SHP77 (cell line): Measurements from ENCODE around the gene PODNL1.
"Not testable (repeated sequence)": the region's sequence is repeated elsewhere in the genome, so short reads cannot be mapped to it uniquely, and the experiment has no call there.

Experiments
- DNase-seq, 2 experiments: peaks; one replicate each; lab custom pipeline; 2025; lab: John Stamatoyannopoulos, UW

Gene PODNL1

DNA sequence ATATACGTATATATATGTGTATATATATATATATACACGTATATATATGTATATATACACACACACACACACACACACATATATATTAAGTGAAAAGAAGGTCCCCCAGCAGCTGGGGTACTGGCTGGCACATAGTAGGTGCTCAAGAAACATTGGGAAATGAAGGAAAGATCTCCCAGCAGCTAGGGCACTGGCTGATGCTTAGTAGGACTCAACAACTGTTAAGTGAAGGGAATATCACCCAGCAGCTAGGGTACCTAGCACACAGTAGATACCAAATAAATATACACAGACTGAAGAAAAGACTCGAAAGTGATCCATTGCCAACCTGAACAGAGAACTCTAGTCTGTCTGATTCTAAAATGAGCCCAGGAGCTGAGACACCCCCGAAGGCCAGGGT, 12.2 kb downstream of the PODNL1 start:
- no peak for DNase-seq

GRCh38 chr19:13923194-13923987, 14.8 kb downstream of the PODNL1 start:
- no peak for DNase-seq

- not testable (repeated sequence) for DNase-seq
These were observed 16.1 kb downstream of the PODNL1 start for GRCh38 chr19:13922118-13922517.

DNA sequence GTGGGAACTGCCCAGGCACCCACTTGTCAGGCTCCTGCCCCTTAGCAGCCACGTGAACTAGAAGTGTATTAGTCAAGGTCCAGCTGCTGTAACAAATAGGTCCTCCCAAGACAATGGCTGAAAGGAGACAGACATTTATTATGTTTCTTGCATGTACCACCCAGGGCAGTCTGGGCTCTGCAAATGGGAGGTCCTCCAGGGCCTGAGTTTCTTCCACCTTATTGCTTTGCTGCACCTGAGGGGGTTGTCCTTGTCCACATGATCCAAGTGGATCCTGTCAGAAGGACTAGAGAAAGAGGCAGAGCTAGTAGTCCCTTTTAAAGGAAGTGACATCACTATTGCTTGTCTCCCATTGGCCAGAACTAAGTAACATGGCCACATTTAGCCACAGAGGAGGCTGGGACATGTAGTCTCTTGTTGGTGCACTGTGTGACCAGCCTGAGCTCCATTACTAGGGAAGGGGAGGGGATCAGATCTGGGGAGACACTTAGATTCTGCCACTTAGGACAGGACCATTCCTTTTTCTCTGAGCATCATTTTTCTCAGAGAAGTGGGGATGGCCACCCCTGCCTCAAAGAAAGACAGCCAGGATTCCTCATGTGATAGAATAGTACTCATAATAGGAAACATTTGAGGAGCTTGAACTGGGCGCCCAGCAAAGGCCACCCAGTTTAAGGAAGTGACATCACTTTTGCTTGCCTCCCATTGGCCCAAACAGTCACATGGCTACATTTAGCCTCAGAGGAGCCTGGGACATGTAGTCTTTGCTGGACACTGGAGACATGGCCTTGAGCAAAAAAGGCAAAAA, 17.1 kb downstream of the PODNL1 start:
- DNase-seq = peak in 1 of 2 experiments; percentile 22

GRCh38 chr19:13920524-13920923, 17.7 kb downstream of the PODNL1 start:
- DNase-seq = no peak

DNA sequence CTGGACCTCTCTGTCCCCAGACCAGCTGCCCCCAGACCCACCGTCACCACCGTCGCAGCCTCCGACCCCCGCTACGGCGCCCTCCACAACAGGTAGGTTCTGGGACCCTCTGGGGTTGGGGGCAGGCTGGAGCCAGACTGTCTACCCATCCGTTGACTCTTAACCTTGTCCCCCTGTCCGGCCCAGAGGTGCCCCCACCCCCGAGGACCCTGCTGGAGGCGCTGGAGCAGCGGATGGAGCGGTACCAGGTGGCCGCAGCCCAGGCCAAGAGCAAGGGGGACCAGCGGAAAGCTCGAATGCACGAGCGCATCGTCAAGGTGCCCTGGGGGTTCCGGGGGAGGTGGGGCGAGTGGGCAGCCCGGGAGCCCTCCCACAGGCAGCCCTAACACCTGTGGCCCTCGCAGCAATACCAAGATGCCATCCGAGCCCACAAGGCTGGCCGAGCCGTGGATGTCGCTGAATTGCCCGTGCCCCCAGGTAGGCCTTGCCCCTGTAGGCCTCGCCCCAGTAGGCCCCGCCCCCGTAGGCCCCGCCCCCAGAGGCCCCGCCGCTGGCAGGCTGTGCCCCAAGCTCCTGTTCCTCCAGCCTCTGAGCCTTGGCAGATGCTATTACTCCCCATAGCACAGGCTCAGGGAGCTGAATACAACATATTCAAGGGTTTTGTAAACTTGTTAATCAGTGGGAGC, 19.3 kb downstream of the PODNL1 start:
- DNase-seq = no peak

DNA sequence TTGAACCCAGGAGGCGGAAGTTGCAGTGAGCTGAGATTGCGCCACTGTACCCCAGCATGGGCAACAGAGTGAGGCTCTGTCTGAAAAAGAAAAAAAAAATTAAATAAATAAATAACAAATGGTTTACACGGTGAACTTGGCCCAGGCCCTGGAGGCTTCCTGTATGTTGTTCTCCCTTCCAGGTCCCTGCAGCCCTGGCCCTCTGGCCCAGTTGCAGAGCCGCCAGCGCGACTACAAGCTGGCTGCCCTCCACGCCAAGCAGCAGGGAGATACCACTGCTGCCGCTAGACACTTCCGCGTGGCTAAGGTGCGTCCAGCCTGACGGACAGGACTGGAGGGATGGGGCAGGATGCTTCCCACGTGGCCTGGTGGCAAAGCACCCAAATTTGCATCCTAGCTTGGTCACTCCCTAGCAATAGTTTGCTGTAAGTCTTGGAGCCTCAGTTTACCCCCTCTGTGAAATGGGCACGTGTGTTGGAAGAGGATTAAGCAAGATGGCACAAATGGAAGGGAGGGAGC, 20.3 kb downstream of the PODNL1 start:
- DNase-seq = no peak

DNA sequence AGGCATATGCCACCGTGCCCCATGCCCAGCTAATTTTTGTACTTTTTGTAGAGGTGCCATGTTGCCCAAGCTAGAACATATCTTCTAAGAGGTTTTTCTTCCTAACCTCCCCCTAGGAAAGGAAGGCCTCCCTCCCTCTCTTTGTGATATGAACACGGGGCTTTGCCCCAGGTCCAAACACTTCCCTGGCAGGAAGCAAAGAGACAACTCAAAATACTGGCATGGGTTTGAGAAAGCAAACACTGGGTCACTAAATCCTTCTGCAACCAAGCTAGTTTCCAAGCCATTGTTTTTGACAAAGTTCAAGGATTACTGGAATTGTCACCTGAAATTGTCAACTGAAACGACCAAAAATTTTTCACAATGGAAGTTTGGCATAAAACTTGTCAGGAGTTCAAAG, 23.4 kb downstream of the PODNL1 start:
- no peak for DNase-seq

GRCh38 chr19:13913352-13913751, 24.9 kb downstream of the PODNL1 start:
- DNase-seq = no peak

DNA sequence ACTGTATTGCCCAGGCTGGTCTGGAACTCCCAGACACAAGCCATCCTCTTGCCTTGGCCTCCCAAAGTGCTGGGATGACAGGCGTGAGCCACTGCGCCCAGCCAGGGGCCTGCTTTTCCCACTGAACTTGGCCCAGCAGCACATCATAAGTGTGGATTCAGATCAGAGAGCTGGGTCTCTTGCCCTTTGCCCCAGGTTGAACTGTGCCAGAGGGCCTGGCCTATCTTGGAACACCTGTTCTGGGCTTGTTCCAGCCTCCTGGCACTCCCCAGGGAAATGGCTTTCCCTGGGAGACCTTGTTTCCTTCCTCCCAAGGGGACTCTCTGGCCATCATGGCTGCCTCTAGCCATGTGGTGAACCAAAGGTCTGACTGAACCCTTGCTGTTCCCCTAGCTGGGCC, 28.8 kb downstream of the PODNL1 start:
- DNase-seq = no peak

GRCh38 chr19:13908674-13909073, 29.5 kb downstream of the PODNL1 start:
- DNase-seq = no peak

- DNase-seq = no peak
These were observed 31.3 kb downstream of the PODNL1 start for GRCh38 chr19:13906910-13907309.

GRCh38 chr19:13906521-13906904, 31.7 kb downstream of the PODNL1 start:
- DNase-seq = no peak

DNA sequence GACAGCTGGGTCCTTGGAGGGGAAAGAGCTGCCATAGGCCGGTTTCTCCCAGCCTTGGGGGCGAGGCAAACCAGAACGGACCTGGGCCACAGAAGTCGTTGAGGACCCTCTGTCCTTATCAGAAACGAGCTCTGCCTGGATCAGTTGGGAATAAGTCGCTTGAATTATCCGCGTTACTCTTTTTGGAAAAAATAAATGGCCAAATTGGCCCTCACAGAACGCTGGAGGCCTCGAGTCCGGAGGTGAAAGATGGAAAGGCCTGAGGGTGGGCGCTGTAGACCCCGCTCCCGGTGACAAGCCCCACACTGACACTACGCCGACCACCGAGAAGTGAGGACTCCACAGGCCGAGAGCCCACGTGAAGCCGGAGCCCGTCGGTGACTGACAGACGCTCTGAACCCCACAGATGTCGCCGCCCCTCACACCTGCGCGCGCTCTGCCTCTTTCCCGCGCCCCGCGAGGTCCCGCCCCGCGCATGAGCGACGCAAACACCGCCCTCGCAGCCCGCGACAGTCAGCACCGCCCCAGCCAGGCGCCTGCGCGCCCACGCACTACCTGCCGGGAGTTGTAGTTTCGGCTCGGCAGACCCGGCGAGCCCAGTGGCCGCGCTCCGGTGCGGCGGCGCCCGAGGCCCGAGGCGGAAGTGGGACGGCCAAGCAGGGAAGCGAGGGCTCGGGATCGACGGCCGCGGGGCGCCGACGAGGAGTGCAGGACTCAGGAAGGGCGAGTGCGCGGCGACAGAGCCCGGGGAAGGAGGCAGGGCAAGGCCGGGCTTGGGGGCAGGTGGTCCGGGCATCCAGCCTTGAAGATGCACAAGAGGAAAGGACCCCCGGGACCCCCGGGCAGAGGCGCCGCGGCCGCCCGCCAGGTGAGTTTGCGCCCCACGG, 32.3 kb downstream of the PODNL1 start, which contains the start of the genes BRME1 and CC2D1A:
TSS of gene BRME1 (minus strand) at position 484 of the 887 bp plus-strand sequence. CDS start 1,225 bp downstream, outside the sequence.
TSS of gene CC2D1A (plus strand) at position 568 of the 887 bp plus-strand sequence. CDS start at position 809, 241 bp downstream.
- peak; percentile 85 to 91 for DNase-seq

- DNase-seq = peak; percentile 16 to 27
These were observed 35.1 kb downstream of the PODNL1 start for GRCh38 chr19:13902993-13903555.

- DNase-seq = no peak
These were observed 38.2 kb downstream of the PODNL1 start for GRCh38 chr19:13899912-13900584.

GRCh38 chr19:13899393-13899792, 38.8 kb downstream of the PODNL1 start:
- no peak for DNase-seq

GRCh38 chr19:13896227-13896626, 42.0 kb downstream of the PODNL1 start:
- no peak for DNase-seq

DNA sequence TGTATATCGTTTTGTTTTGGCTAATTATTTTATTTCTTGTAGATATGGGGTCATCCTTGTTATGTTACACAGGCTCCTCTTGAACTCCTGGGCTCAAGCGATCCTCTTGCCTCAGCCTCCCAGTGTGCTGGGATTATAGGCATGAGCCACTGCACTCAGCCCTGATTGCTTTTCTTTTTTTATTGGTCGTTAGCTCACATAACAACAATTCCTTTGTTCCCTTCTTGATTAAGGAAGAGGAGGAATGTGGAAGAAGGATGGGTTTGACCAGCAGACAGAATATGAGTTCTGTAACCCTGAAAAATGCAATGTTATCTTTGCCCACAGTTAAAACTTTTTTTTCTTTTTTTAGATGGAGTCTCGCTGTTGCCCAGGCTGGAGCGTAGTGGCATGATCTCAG, 43.7 kb downstream of the PODNL1 start:
- DNase-seq = no peak

GRCh38 chr19:13892870-13893269, 45.3 kb downstream of the PODNL1 start:
- no peak for DNase-seq
